IPS DF 4.7 (cell line): ENCODE data around the gene ID2.

Experiments
- DNase-seq: peaks from one replicate; pipeline ENCODE4 v3.0.0-alpha.2; 2013; ENCODE audit warnings: low spot score; ENCODE audit errors: extremely low read depth

The ID2 gene

GRCh38 chr2:8647462-8647857 is 34.4 kb upstream of the ID2 start:
- DNase-seq = no peak

DNA sequence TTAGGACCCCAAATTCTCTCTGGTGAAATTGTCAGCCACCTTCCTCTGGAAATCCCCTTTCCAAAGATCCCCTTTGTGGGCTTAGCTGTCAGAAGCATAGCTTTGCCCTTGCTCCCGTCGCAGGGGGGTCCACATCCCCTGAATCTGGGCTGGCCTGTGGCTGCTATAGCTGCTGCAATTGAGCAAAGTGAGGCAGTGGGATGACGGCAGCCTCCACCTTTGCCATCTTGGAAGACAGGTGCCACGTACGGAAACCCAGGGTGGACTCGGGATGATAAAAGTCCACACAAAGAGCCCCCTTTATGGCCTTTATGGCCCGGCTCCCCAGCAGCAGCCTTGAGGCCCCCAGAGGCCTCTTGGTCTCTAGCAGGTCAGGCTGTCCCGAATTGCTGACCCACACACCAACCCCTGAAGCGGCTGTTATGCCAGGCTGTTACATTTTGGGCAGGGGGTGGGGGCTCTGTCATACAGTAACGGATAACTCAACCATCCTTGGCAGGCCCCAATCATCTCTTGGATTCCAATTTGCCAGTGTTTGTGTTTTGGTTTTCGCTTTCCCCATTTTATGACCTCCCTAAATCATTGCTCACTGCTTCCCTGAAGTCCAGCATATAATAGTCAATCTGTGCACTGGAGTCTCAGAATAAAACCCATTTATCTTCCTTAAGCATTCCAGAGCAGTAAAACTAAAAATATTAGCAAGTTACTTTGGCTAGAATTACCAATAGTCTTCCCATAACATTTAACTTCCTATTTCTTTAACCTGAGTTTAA is 33.2 kb upstream of the ID2 start:
- DNase-seq = no peak

DNA sequence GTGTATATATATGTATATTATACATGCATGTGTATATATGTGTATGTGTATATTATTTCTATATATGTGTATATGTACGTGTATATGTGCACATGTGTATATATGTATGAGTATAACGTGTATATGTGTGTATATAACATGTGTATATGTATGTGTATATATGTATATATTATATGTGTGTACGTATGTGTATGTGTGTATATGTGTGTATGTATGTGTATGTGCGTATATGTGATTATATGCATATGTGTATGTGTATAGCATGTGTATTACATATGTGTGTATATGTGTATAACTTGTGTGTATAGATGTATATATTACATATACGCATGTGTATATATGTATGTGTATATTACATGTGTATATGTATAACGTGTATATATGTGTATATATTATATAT is 32.1 kb upstream of the ID2 start:
- no peak for DNase-seq

DNA sequence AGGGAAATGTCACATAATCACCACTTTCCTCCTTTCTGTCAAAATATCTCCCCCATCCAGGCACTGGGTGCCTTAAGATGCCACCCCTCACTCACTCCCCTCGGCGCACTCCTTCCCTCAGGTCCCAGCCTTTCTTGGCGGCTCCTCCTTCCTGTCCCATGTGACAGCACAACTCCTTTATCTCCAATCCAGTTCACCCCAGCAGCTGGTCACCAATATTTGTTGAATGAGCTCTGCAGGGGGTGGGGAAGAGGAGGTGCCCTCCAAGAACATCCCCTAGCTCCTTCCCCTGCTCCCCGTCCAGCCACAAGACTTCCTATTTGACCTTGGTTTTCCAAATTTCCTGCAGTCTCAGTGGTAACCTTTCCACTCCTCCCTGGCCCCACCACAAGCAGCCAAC is 31.6 kb upstream of the ID2 start:
- no peak for DNase-seq

DNA sequence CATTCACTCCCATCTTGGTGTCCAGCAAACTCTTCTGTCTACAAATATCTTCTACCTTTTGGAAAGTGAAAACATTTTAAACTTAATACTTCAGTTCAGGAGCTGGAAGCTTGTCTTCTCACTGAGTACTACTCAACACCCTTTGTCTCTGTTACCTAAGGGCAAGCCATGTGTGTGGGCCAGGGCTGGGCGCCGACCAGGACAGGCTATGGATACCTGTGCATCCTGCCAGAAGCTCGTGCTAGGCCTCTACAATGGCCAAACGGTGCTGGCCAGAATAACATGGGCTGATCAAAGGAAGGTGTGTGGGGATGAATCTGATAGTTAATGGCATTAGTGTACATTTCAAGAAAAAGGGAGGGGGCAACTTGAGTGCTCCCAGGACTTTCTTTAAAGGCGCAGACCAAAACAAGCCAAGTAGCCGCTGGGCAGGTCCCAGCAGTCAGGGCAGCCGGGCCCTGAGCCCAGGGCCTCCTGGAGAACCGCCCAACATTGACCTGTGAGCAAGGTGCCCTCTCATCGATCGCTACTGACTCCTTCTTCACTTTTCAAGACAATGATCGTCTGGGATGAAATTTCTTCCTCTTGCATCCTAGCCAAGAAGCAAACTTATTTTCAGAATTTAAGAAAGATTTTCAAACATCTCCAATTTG is 29.0 kb upstream of the ID2 start:
- no peak for DNase-seq

- DNase-seq = no peak
Observed at GRCh38 chr2:8653485-8653884, 28.4 kb upstream of the ID2 start.

GRCh38 chr2:8654041-8654440 is 27.8 kb upstream of the ID2 start:
- no peak for DNase-seq

- DNase-seq = no peak
Observed at GRCh38 chr2:8654483-8654882, 27.4 kb upstream of the ID2 start.

DNA sequence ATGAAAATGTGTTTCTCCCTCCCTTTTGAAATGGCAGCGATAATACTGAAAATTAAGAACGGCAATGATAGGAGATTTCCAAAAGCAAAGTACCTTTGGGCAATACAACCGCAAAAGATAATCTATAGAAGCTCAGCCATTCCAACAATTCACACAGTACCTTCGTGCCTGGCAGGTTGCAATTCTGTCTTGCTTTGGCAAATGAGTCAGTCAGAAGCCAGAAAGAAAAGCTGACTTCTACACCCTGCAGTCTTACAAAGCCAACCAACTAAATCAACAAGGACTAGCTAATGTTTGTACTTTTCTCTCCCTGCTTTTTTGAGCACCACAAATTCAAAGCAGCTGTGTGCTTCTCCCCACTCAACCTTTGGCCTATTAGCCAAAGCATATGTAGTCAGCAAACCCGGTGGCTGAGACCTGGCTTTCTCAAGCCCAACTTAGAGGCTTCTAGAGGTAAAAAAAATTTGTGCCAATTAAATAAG is 25.7 kb upstream of the ID2 start:
- no peak for DNase-seq

DNA sequence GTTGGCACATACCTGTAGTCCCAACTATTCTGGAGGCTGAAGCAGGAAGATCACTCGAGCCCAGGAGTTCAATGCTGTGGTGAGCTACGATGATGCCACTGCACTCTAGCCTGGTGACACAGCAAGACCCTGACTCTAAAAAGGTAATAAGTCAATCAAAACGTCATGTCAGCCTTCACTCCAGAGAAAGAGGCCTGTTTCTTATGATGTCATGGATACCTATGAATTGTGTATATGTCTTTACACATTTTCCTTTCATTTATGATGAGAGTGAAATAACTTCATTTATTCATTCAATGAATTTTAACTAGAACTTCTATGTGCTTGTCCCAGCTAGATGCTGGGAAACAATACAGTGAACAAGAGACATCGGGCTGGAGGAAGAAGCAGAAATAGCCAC is 25.0 kb upstream of the ID2 start:
- DNase-seq = no peak

DNA sequence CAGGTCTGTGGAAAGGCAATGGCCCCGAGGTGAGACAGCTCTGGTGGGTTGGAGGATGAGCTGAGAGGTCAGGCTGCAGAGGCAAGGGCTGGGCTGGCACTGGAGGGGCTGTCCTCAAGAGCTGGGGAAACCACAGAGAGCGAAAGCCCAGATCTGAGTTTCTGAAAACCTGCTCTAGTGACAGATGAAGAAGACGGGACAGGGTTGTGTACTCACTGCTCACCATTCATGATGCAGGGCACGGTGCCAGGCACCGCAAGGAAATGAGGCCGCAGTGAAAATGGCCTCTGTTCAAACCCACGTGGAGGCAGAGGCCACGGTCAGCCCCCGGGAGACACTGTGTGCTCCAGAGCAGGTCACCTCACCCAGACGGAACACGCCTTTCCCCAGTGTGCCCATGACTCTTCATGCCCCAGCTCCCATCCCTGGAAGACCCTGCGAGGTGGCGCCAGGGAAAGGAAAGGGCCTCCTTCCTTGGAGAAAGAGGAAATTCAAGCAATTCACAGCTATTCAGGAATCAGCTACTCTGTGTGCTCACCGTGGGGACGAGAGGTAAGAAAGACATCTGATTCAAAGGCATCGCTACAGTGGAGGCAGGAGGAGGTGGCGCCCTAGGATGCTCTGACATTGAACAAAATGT is 24.3 kb upstream of the ID2 start:
- no peak for DNase-seq

DNA sequence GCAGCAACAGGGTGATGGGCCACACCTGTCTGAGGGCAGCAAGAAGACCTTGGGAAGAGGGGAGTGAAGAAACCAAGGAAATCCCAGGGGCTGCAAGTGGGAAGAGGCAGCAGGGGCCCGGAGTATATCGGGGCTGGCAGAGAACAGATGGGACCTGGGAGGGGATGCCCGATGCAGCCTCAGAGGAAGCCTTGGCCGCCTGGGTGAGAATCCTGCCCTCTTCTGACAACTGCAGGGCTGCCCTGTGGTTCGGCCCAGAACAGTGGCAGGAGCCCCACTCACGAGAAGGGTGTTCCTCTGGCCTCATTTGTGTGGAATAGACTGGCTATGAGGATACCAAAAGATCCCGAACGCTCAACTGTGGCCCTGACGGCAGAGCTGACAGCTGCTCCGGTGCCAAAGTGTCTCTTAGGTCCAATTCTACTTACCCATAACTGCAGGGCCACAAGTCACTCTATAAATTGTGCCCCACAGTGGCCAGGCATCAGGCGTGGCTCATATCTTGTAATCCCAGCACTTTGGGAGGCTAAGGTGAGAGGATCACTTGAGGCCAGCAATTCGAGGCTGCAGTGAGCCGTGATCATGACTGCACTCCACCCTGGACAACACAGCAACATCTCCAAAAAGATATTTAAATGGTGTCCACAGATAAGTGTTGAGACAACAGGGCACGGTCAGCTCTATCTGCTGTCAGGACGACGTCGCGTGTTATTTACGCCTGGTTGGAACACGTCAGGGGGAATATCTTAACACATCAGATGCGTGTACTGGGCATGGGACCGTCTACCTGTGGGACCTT is 23.6 kb upstream of the ID2 start:
- no peak for DNase-seq

GRCh38 chr2:8659092-8659734 is 22.6 kb upstream of the ID2 start:
- no peak for DNase-seq

- no peak for DNase-seq
Observed at GRCh38 chr2:8659735-8660492, 21.9 kb upstream of the ID2 start.

DNA sequence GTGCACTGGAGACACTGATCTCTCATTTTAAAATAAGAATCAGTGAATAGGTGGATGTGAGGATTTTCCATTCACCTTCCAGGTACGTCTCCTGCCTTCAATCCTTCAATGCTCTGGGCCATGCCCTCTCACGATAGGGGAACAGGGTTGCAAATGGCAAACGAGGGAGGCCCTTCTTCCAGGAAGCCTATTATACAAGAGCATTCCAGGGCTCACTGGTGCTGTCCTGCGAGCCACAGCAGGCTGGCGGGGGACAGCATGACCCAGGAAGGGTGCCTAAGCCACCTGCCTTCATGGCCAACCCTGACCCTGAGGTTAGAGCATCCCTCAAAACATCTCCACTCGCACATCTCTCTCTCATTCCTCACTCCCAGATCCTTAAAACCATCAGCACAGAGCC is 20.6 kb upstream of the ID2 start:
- no peak for DNase-seq

DNA sequence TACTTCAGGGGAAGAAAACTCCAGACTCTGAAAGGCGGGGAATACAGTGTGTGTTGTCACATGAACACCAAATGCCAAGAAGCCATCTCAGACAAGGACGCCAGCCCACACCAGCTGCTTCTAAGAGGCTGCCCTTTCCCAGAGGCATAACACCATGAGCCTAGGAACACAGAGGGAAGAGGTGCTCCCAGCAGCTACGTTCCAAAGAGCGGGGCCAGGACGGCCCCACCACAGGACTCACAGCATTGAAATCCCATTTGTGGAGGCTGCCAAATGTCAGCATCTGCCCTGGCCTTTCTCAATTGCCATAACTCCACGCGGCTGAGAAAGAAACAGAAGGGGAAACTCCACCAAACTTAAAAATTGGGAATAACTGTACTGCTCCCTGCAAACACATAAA is 20.1 kb upstream of the ID2 start:
- DNase-seq = no peak

DNA sequence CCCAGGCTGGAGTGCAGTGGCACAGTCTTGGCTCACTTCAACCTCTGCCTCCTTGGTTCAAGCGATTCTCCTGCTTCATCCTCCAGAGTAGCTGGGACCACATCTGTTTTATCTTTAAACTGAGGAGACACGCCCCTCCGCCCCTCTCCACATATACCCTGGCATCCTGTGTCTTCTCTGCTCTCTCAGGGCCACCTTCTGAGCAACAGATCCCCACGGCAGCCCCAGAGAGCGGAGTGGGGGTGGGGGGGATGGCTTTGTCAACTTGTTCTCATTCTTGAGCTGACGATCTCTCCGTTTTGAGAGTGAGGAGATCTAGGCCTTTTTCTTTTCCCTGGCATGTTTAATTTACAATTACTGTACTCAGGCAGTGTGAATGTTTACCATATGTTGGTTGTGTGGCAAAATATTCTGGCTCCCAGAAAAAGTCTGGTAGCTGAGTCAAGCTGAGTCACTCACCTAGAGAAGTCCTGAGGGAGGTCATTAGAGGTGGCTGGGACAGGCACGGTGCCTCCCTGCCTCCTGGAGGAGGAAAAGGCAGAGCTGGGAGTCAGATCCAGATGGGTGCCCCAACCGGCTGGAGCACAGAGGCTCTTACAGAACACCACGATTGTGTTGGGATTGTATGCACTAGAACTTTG is 19.5 kb upstream of the ID2 start:
- DNase-seq = no peak

- DNase-seq = no peak
Observed at GRCh38 chr2:8663997-8664396, 17.9 kb upstream of the ID2 start.

DNA sequence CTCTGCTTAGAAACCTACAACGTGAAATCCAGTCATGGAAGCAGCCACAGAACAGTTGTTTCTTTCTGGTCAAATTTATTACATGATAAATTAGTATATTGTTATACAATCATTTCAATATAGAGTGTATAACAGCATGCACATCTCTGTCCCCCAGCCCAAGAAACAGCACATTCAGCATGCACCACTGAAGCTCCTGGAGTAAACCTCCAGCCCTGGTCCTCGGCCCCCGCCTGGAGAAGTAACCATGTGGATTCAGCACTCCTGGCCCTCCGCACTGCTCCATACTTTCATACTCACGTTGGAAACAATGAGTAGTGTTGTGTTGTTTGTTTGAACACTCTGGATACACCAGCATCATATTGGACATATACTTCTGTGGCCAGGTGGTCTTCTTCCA is 15.3 kb upstream of the ID2 start:
- no peak for DNase-seq

DNA sequence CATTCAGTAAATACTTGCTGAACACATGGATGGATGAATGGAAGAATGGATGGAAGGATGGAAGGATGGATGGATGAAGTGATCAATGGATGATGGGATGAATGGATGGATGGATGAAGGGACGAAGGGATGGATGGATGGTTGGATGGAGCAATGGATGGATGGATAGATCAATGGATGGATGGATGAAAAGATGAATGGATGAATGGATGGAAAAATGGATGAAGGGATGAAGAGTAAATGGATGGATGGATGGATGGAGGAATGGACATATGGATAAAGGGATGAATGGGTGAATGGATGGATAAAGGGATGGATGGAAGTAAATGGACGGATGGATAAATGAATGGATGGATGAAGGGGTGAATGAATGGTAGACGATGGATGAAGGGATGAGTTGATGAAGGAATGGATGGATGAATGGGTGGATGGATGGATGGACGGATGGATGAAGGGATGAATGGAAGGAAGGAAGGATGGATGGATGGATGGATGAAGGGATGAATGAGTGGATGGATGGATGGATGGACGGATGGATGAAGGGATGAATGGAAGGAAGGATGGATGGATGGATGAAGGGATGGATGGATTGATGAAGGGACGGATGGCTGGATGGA is 13.9 kb upstream of the ID2 start:
- DNase-seq = no peak
